Fibroblast of pulmonary artery (primary cell): ENCODE results near the gene SEPTIN3.

Source experiments
- DNase-seq: peaks from one replicate; pipeline ENCODE4 v3.0.0-alpha.2; 2010; ENCODE audit warnings: low read depth
- H3K4me3 ChIP-seq: replicated peaks from 2 replicates; pipeline ENCODE4 v1.5.1; 2011; ENCODE audit warnings: low read depth, mild to moderate bottlenecking, control low read depth, low read length, moderate library complexity
- CTCF ChIP-seq: IDR thresholded peaks from 2 replicates; pipeline ENCODE4 v1.5.1; 2011; ENCODE audit warnings: mild to moderate bottlenecking, control low read depth, low read length, inconsistent platforms; ENCODE audit errors: missing control alignments

The SEPTIN3 gene

GRCh38 chr22:41998361-41999261 is 29.4 kb downstream of the SEPTIN3 start, which contains the start of gene WBP2NL:
TSS of gene WBP2NL (plus strand) at chr22:41998788. CDS start at chr22:41998819, 31 bp downstream.
- peak; percentile 80 for DNase-seq
- no peak for TF ChIP-seq CTCF
- H3K4me3 ChIP-seq = peak within 1 kb of the TSS; percentile 55

DNA sequence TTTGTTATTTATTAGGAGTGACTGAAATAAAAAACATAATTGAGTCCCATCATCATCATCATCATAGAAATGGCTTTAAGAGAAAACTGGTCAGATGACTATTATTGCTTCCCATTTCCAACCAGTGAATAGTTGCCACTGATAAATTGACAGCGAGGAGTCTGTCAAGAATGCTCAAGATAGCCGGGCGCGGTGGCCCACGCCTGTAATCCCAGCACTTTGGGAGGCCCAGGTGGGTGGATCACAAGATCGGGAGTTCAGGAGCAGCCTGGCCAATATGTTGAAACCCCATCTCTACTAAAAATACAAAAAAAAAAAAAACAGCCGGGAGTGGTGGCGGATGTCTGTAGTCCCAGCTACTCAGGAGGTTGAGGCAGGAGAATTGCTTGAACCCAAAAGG is 31.2 kb downstream of the SEPTIN3 start:
- H3K4me3 ChIP-seq = no peak overlapping the region
- no peak for DNase-seq
- no peak for TF ChIP-seq CTCF

DNA sequence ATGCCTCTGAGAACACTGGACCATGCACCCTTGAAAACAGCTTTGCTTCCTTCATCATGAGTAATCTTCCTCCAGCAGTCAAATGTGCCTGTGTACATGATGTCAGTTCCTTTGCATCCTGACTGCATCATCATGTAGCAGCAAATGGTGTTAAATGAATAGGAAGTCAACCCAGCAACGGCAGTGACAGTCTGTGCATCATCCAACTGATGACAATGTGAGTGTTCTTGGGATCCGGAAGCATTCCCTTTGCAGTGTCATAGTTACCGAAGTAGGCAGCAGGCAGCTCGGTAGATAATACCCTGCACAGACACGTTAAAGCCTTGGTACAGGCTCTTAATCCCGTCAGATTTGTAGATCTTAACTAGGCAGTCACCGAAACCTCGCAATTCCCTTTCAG is 31.9 kb downstream of the SEPTIN3 start:
- TF ChIP-seq CTCF = no peak
- DNase-seq = peak; percentile 13
- H3K4me3 ChIP-seq = no peak overlapping the region

- no peak overlapping the region for H3K4me3 ChIP-seq
- no peak for DNase-seq
- no peak for TF ChIP-seq CTCF
Measured at GRCh38 chr22:42001706-42002105, 32.5 kb downstream of the SEPTIN3 start.

- H3K4me3 ChIP-seq = no peak overlapping the region
- DNase-seq = no peak
Measured at GRCh38 chr22:42007922-42008321, 38.7 kb downstream of the SEPTIN3 start.

GRCh38 chr22:42010778-42011177 is 41.5 kb downstream of the SEPTIN3 start:
- no peak overlapping the region for H3K4me3 ChIP-seq
- DNase-seq = no peak
- no peak for TF ChIP-seq CTCF

More at GRCh38 chr22:42007922-42008321, 38.7 kb downstream of the SEPTIN3 start:
- no peak for TF ChIP-seq CTCF

- TF ChIP-seq CTCF = no peak
- no peak overlapping the region for H3K4me3 ChIP-seq
- no peak for DNase-seq
Measured at GRCh38 chr22:42013385-42013784, 44.1 kb downstream of the SEPTIN3 start.
